ENCODE results near the gene CBX1. TPM values are rescaled to one million over a fixed set of nuclear protein-coding genes. Genes with fewer than 3 reads are reported as not detected.

Gene CBX1
- total and polyA plus RNA-seq, 4 donors, result 3.4 to 11.6 (median 9.6) TPM

DNA sequence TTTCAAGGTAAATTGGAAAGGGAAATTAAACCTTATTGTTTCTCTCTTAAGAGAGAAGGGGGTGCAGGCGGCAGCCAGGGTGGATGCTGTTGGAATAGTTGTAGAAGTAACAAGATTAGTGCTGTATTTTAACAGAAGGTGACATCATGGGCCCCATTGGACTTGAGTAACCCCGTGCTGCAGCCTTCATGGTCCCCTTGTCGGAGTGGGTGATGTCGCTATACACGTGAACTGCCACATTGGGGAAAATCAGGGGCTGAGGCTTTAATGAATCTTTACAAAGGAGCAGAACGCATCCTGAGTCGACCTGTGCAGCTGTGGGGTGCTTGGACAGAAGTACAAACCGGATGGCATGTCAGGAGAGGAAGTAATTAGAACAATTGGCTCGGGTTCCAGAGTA, 9.5 kb upstream of the CBX1 start:
- no peak overlapping the region for H3K27ac ChIP-seq (ENCODE audit: low read depth in 1 of 2, low read length in 2 of 2)
- H3K4me3 ChIP-seq (ENCODE audit: low read depth in 1 of 3, low read length in 3 of 3), result no peak overlapping the region
- TF ChIP-seq, protein P1, sequence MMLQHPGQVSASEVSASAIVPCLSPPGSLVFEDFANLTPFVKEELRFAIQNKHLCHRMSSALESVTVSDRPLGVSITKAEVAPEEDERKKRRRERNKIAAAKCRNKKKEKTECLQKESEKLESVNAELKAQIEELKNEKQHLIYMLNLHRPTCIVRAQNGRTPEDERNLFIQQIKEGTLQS (IDR thresholded peaks at IDR 0.05), result no peak
- TF ChIP-seq RXRA (IDR thresholded peaks at IDR 0.05), result no peak
- H3K4me1 ChIP-seq (ENCODE audit: control insufficient read depth in 4 of 4, insufficient read depth in 4 of 4, low read length in 3 of 4), result peaks cover 0 to 19% (median 12%) of the 10 kb centered on the region in 4 donors
- DNase-seq (ENCODE audit: low spot score), result no peak
- peaks cover 0 to 11% (median 5%) of the 10 kb centered on the region in 4 donors for H3K36me3 ChIP-seq (ENCODE audit: control insufficient read depth in 4 of 4, insufficient read depth in 3 of 4, low read depth in 1 of 4, low read length in 3 of 4)
- H3K9ac ChIP-seq (ENCODE audit: low read depth in 1 of 2, low read length in 2 of 2), result no peak overlapping the region
- 85% methylated on average over 9 of the region's 9 CpGs for WGBS
- H3K27me3 ChIP-seq (ENCODE audit: control insufficient read depth in 4 of 4, insufficient read depth in 4 of 4, low read length in 3 of 4), result no peaks in the 10 kb centered on the region
- no peaks in the 10 kb centered on the region for H3K9me3 ChIP-seq (ENCODE audit: control insufficient read depth in 4 of 4, low read length in 3 of 4)

DNA sequence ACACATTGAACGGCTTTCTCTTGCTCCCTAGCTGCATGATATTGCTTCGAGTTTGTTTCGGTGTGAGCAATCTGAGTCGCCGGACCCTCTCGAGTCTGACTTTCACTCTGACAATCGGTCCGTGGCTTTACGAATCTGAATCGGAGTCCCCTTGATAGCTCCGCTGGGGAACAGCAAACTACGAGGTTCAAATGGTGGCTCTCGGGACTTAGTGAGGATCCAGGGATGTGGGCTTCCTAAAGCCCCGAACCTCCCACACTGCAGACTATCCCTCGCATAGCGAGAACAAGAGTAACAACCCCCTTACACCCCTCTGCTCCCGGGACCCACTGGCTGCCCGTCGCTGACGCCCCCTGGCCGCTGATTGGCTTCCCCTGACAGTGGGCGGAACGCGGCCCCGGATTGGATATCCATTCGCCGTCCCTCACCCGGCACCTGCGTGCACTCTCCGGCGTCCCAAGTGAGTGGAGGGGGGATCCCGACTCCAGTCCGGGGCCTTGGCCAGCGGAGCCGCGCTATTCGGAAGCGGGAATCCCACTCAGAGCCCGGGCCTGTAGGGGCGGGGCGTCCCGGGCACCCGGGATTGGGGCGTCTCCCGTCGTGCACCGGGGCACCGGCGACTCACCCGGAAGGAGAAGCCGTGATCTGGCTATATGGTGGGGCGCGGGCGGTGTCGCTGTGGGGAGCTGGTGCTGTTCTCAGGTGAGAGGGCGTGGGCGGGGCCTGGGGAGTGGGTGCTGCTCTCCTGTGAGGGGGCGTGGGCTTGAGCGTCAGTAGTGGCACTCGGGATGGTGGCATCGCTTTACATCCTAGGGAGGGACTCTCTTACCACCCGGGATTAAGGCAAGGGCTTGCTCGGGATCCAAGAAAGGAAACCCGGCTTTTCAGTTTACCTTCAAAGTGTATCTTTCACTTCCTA, 6.1 kb upstream of the CBX1 start, which contains the start of gene SNX11:
Gene SNX11, plus strand, starts transcription at position 630 of the 919 bp plus-strand sequence. CDS start 4,278 bp downstream, outside the sequence.
- peak; percentile 93 for TF ChIP-seq TAF1 (conservative IDR thresholded peaks at IDR 0.05)
- TF ChIP-seq, protein P2, sequence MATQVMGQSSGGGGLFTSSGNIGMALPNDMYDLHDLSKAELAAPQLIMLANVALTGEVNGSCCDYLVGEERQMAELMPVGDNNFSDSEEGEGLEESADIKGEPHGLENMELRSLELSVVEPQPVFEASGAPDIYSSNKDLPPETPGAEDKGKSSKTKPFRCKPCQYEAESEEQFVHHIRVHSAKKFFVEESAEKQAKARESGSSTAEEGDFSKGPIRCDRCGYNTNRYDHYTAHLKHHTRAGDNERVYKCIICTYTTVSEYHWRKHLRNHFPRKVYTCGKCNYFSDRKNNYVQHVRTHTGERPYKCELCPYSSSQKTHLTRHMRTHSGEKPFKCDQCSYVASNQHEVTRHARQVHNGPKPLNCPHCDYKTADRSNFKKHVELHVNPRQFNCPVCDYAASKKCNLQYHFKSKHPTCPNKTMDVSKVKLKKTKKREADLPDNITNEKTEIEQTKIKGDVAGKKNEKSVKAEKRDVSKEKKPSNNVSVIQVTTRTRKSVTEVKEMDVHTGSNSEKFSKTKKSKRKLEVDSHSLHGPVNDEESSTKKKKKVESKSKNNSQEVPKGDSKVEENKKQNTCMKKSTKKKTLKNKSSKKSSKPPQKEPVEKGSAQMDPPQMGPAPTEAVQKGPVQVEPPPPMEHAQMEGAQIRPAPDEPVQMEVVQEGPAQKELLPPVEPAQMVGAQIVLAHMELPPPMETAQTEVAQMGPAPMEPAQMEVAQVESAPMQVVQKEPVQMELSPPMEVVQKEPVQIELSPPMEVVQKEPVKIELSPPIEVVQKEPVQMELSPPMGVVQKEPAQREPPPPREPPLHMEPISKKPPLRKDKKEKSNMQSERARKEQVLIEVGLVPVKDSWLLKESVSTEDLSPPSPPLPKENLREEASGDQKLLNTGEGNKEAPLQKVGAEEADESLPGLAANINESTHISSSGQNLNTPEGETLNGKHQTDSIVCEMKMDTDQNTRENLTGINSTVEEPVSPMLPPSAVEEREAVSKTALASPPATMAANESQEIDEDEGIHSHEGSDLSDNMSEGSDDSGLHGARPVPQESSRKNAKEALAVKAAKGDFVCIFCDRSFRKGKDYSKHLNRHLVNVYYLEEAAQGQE (IDR thresholded peaks at IDR 0.05), result peak; percentile 49
- peak; percentile 76 for TF ChIP-seq YY1 (IDR thresholded peaks at IDR 0.05)
- no peak for TF ChIP-seq NR2F2 (IDR thresholded peaks at IDR 0.05)
- TF ChIP-seq SP1 (IDR thresholded peaks at IDR 0.05), result peak; percentile 84
- TF ChIP-seq, protein P3, sequence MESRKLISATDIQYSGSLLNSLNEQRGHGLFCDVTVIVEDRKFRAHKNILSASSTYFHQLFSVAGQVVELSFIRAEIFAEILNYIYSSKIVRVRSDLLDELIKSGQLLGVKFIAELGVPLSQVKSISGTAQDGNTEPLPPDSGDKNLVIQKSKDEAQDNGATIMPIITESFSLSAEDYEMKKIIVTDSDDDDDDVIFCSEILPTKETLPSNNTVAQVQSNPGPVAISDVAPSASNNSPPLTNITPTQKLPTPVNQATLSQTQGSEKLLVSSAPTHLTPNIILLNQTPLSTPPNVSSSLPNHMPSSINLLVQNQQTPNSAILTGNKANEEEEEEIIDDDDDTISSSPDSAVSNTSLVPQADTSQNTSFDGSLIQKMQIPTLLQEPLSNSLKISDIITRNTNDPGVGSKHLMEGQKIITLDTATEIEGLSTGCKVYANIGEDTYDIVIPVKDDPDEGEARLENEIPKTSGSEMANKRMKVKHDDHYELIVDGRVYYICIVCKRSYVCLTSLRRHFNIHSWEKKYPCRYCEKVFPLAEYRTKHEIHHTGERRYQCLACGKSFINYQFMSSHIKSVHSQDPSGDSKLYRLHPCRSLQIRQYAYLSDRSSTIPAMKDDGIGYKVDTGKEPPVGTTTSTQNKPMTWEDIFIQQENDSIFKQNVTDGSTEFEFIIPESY (IDR thresholded peaks at IDR 0.05), result peak; percentile 33
- no peak for TF ChIP-seq JUND (IDR thresholded peaks at IDR 0.05)
- TF ChIP-seq GABPA (IDR thresholded peaks at IDR 0.05 in 1 of 2, conservative IDR thresholded peaks at IDR 0.05 in 1 of 2), result peak in 1 of 2 donors; percentile 90
- TF ChIP-seq, protein P4, sequence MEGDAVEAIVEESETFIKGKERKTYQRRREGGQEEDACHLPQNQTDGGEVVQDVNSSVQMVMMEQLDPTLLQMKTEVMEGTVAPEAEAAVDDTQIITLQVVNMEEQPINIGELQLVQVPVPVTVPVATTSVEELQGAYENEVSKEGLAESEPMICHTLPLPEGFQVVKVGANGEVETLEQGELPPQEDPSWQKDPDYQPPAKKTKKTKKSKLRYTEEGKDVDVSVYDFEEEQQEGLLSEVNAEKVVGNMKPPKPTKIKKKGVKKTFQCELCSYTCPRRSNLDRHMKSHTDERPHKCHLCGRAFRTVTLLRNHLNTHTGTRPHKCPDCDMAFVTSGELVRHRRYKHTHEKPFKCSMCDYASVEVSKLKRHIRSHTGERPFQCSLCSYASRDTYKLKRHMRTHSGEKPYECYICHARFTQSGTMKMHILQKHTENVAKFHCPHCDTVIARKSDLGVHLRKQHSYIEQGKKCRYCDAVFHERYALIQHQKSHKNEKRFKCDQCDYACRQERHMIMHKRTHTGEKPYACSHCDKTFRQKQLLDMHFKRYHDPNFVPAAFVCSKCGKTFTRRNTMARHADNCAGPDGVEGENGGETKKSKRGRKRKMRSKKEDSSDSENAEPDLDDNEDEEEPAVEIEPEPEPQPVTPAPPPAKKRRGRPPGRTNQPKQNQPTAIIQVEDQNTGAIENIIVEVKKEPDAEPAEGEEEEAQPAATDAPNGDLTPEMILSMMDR (IDR thresholded peaks at IDR 0.05; ENCODE audit: low read depth, low read length, missing input control), result no peak
- TF ChIP-seq EGR1 (IDR thresholded peaks at IDR 0.05; ENCODE audit: low read depth in 2 of 2), result peak; percentile 77 to 86
- TF ChIP-seq, protein P5, sequence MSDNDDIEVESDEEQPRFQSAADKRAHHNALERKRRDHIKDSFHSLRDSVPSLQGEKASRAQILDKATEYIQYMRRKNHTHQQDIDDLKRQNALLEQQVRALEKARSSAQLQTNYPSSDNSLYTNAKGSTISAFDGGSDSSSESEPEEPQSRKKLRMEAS (IDR thresholded peaks at IDR 0.05), result no peak
- TF ChIP-seq HNF4G (IDR thresholded peaks at IDR 0.05), result no peak
- peak in 1 of 2 donors; percentile 23 for TF ChIP-seq RXRA (IDR thresholded peaks at IDR 0.05)
- TF ChIP-seq FOXA2 (IDR thresholded peaks at IDR 0.05), result no peak
- H3K36me3 ChIP-seq (ENCODE audit: control insufficient read depth in 4 of 4, insufficient read depth in 3 of 4, low read depth in 1 of 4, low read length in 3 of 4), result no peaks in the 10 kb centered on the region
- WGBS, result under 1% methylated on average over 64 of the region's 64 CpGs
- H3K9me3 ChIP-seq (ENCODE audit: control insufficient read depth in 4 of 4, low read length in 3 of 4), result no peaks in the 10 kb centered on the region
- peak within 1 kb of the TSS; percentile 57 to 92 (median 90) for H3K4me3 ChIP-seq (ENCODE audit: low read depth in 1 of 3, low read length in 3 of 3)
- peaks cover 0 to 19% (median 12%) of the 10 kb centered on the region in 4 donors for H3K4me1 ChIP-seq (ENCODE audit: control insufficient read depth in 4 of 4, insufficient read depth in 4 of 4, low read length in 3 of 4)
- peak within 1 kb of the TSS; percentile 86 to 96 for H3K9ac ChIP-seq (ENCODE audit: low read depth in 1 of 2, low read length in 2 of 2)
- no peaks in the 10 kb centered on the region for H3K27me3 ChIP-seq (ENCODE audit: control insufficient read depth in 4 of 4, insufficient read depth in 4 of 4, low read length in 3 of 4)
- H3K27ac ChIP-seq (ENCODE audit: low read depth in 1 of 2, low read length in 2 of 2), result peak within 1 kb of the TSS; percentile 74 to 79
- DNase-seq (ENCODE audit: low spot score), result peak; percentile 88
